HepG2 (cell line): ENCODE measurements around the gene STIP1. TPM values are rescaled to one million over a fixed set of nuclear protein-coding genes. Genes with fewer than 3 reads are reported as not detected.

Source experiments
- ATAC-seq: fragments of 200-7000 bp; cut with Tn5 transposase; 3 replicates; pipeline ENCODE4 v1.9.1; 2020; ENCODE audit warnings: mild to moderate bottlenecking, moderate library complexity
- BruUV-seq: library from RNA; stranded (reverse); fragments of 400-500 nt; replicated peaks from 2 replicates; lab custom pipeline; 2021; lab: Mats Ljungman, UMichigan
- CTCF ChIA-PET: fragments of 300-600 bp; formaldehyde crosslinking; extraction: SDS; loops from one replicate; lab custom pipeline; 2021; ENCODE audit warnings: low total read pairs, inconsistent platforms, low intra/inter-chr PET ratio; lab: Yijun Ruan, JAX
- POLR2A ChIA-PET: fragments of 350-600 bp; sonication (Branson Sonifier 250); formaldehyde crosslinking; loops from one replicate; lab custom pipeline; 2020; ENCODE audit warnings: antibody characterized with exemption, inconsistent platforms; lab: Yijun Ruan, JAX
- DNase-seq: peaks from one replicate; pipeline ENCODE4 v3.0.0-alpha.2; 2015; ENCODE audit warnings: low spot score
- FAIRE-seq: peaks from 3 replicates; lab custom pipeline; 2011; peaks lifted over from hg19 to GRCh38; lab: Jason Lieb, UNC
- H2AFZ ChIP-seq: one replicate; pipeline ENCODE4 v1.6.1; 2011; ENCODE audit warnings: low read length, inconsistent platforms
- H3K27ac ChIP-seq: fragments of 300-600 bp; 3 replicates; pipeline ENCODE4 v1.8.0; 2011; ENCODE audit warnings: mixed run types, mild to moderate bottlenecking, mixed read lengths, low read length, inconsistent platforms; ENCODE audit not compliant: insufficient read depth; ENCODE audit errors: extremely low read length
- H3K27me3 ChIP-seq, 2 experiments: fragments of 200-600 bp in 1 of 2; 2 replicates in 1 of 2; 3 replicates in 1 of 2; pipeline versions ENCODE4 v1.6.0 to v1.8.0; 2011; ENCODE audit warnings: low read length in 2 of 2, mild to moderate bottlenecking in 2 of 2, moderate library complexity in 2 of 2, inconsistent platforms in 1 of 2; ENCODE audit not compliant: insufficient read depth in 2 of 2, control insufficient read depth in 1 of 2
- H3K36me3 ChIP-seq, 2 experiments: fragments of 200-600 bp in 1 of 2; replicated peaks in 1 of 2; 2 replicates in 1 of 2; 3 replicates in 1 of 2; pipeline versions ENCODE4 v1.5.1 to v1.8.0; 2011; ENCODE audit warnings: low read length in 2 of 2, inconsistent platforms in 1 of 2; ENCODE audit not compliant: insufficient read depth in 2 of 2, control insufficient read depth in 1 of 2
- H3K4me1 ChIP-seq: 2 replicates; pipeline ENCODE4 v1.5.1; 2012; ENCODE audit warnings: low read length, inconsistent platforms; ENCODE audit not compliant: insufficient read depth
- H3K4me2 ChIP-seq: 2 replicates; pipeline ENCODE4 v1.6.0; 2011; ENCODE audit warnings: low read depth, low read length, inconsistent platforms
- H3K4me3 ChIP-seq, 3 experiments: fragments of 200-600 bp in 1 of 3; sonication (generic), shearing (Covaris generic) in 1 of 3; replicated peaks in 1 of 3; 2 replicates each; pipeline ENCODE4 v1.5.1; 2011 to 2016; ENCODE audit warnings: low read length in 3 of 3, inconsistent platforms in 2 of 3, low read depth in 2 of 3, mild to moderate bottlenecking in 2 of 3, control low read depth in 1 of 3, mixed read lengths in 1 of 3; ENCODE audit not compliant: insufficient read depth in 1 of 3
- H3K79me2 ChIP-seq: one replicate; pipeline ENCODE4 v1.6.1; 2011; ENCODE audit warnings: low read length, inconsistent platforms; ENCODE audit not compliant: insufficient read depth
- H3K9ac ChIP-seq: 2 replicates; pipeline ENCODE4 v1.6.0; 2011; ENCODE audit warnings: mild to moderate bottlenecking, low read depth, low read length, inconsistent platforms; ENCODE audit not compliant: insufficient read depth
- H3K9me3 ChIP-seq: 2 replicates; pipeline ENCODE4 v1.5.1; 2012; ENCODE audit warnings: mild to moderate bottlenecking, low read length
- H4K20me1 ChIP-seq: 2 replicates; pipeline ENCODE4 v1.6.0; 2011; ENCODE audit warnings: inconsistent platforms, mild to moderate bottlenecking, low read length, moderate library complexity; ENCODE audit not compliant: insufficient read depth
- ARID2 ChIP-seq: sonication (generic); formaldehyde crosslinking; IDR thresholded peaks from 2 replicates; pipeline ENCODE4 v1.8.1; 2022; ENCODE audit warnings: mild to moderate bottlenecking, missing genetic modification reagents, borderline replicate concordance
- BHLHE40 ChIP-seq: IDR thresholded peaks from 2 replicates; pipeline ENCODE4 v1.6.1; 2011; ENCODE audit warnings: low read length, improper control_type of control experiment
- CHD2 ChIP-seq: IDR thresholded peaks from 2 replicates; pipeline ENCODE4 v1.6.1; 2011; ENCODE audit warnings: low read depth, low read length, improper control_type of control experiment
- NFKBIZ ChIP-seq: IDR thresholded peaks from 2 replicates; pipeline ENCODE4 v1.6.1; 2018; ENCODE audit warnings: missing genetic modification reagents, missing compliant biosample characterization
- TBX2 ChIP-seq: sonication (generic); formaldehyde crosslinking; IDR thresholded peaks from 2 replicates; pipeline ENCODE4 v1.5.0; 2020; ENCODE audit warnings: missing genetic modification reagents, mild to moderate bottlenecking, borderline replicate concordance
- TEAD3 ChIP-seq: optimal IDR thresholded peaks from 2 replicates; pipeline ENCODE3; 2016; ENCODE audit warnings: borderline replicate concordance
- ZBTB38 ChIP-seq: sonication (generic); formaldehyde crosslinking; IDR thresholded peaks from 2 replicates; pipeline ENCODE4 v1.5.1; 2020; ENCODE audit warnings: mild to moderate bottlenecking, missing genetic modification reagents
- ZNF121 ChIP-seq: sonication (generic); formaldehyde crosslinking; IDR thresholded peaks from 2 replicates; pipeline ENCODE4 v1.5.0; 2020; ENCODE audit warnings: mild to moderate bottlenecking, missing genetic modification reagents
- ZNF354B ChIP-seq: sonication (generic); formaldehyde crosslinking; IDR thresholded peaks from 2 replicates; pipeline ENCODE4 v1.8.0; 2022; ENCODE audit warnings: mild to moderate bottlenecking, missing genetic modification reagents
- ZNF510 ChIP-seq: sonication (generic); formaldehyde crosslinking; IDR thresholded peaks from 2 replicates; pipeline ENCODE4 v1.4.0; 2020; ENCODE audit warnings: low read depth, mild to moderate bottlenecking, missing genetic modification reagents
- ZNF615 ChIP-seq: sonication (generic); formaldehyde crosslinking; IDR thresholded peaks from 2 replicates; pipeline ENCODE4 v1.5.0; 2020; ENCODE audit warnings: mild to moderate bottlenecking, missing genetic modification reagents, borderline replicate concordance
- ZNF644 ChIP-seq: IDR thresholded peaks from 2 replicates; pipeline ENCODE4 v1.6.1; 2016; ENCODE audit warnings: low read depth
- ZNF790 ChIP-seq: sonication (generic); formaldehyde crosslinking; IDR thresholded peaks from 2 replicates; pipeline ENCODE4 v1.8.0; 2022; ENCODE audit warnings: missing genetic modification reagents, mild to moderate bottlenecking, borderline replicate concordance
- ZNF878 ChIP-seq: sonication (generic); formaldehyde crosslinking; IDR thresholded peaks from 2 replicates; pipeline ENCODE4 v1.8.1; 2023; ENCODE audit warnings: mild to moderate bottlenecking, missing genetic modification reagents, moderate library complexity
- WGBS: methylation state at CpG from one replicate; pipeline ENCODE4 v1.1.6; 2017; ENCODE audit warnings: low lambda C conversion rate; 5-methylcytosine and 5-hydroxymethylcytosine counted together
- in situ Hi-C: cut with HindIII; loops from 2 replicates; pipeline ENCODE4 v1.10.0; 2017; ENCODE audit warnings: low pct_unique_long_range_greater_than_20kb; ENCODE audit not compliant: extremely low pct_ligation_motif_present
- intact Hi-C: fragments of 100-400 bp; cut with micrococcal nuclease; formaldehyde crosslinking; loops from one replicate; pipeline ENCODE4 v1.10.0; 2022; ENCODE audit not compliant: unreplicated experiment
- polyA plus RNA-seq, 8 experiments: library from polyadenylated mRNA; depleted of rRNA in 3 of 8; stranded (reverse) in 7 of 8; unstranded in 1 of 8; fragments of >200 nt; fragmentation: Illumina TruSeq in 4 of 8; extraction: Trizol in 4 of 8; gene quantifications; 2 replicates each; pipeline versions ENCODE4 v1.2.1 to v1.2.3, GENCODE V29; 2011 to 2016; ENCODE audit warnings: low read depth in 4 of 8, missing spikeins in 1 of 8, mixed read lengths in 1 of 8; ENCODE audit not compliant: insufficient read depth in 1 of 8
- total RNA-seq, 5 experiments: library from RNA; depleted of rRNA; stranded (reverse); fragments of >200 nt; fragmentation: Illumina TruSeq; extraction: Trizol; gene quantifications; 2 replicates each; pipeline ENCODE4 v1.2.3, GENCODE V29; 2016; ENCODE audit warnings: low read depth in 1 of 5
- TF ChIP-seq, protein P1 (sequence below): sonication (generic); formaldehyde crosslinking; IDR thresholded peaks from 2 replicates; pipeline ENCODE4 v1.4.0; 2020; ENCODE audit warnings: mild to moderate bottlenecking, missing genetic modification reagents

The STIP1 gene
- total and polyA plus RNA-seq, 2 of the 13 experiments (the other 11 are each of a cell fraction or from before 2014, with no cell fraction given), result 81.1 to 217 TPM

DNA sequence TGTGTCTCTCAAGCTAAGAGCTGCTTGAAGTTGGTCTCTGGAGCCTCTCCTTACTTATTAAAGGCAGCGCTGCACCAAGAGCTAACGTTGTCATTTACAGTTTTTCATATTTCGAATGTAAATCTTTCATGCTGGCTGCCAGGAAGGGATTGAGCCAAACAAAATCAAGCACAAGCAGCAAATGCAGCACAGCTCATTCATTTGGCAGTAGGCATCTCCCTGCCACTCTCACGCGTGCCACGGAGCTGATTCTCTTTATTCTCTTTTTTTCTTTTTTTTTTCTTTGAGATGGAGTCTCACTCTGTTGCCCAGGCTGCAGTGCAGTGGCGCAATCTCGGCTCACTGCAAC is 47.0 kb downstream of the STIP1 start:
- no peaks in the 10 kb centered on the region for H3K9me3 ChIP-seq
- POLR2A ChIA-PET, result interaction anchor here (0.5 to 1.8 kb wide), 3 partner anchors 8 to 210 kb away, joined by 3 to 6 read pairs (median 3); partner anchors contain the start of gene FKBP2
- no peaks in the 10 kb centered on the region for H3K36me3 ChIP-seq
- no TSS peak for BruUV-seq
- H4K20me1 ChIP-seq, result no peaks in the 10 kb centered on the region
- H2AFZ ChIP-seq, result no peak overlapping the region
- H3K4me1 ChIP-seq, result peaks cover 68% of the 10 kb centered on the region
- H3K27me3 ChIP-seq, result no peaks in the 10 kb centered on the region
- peak overlapping the region; percentile 70; the same call in 1 of the 2 replicates for H3K4me2 ChIP-seq
- FAIRE-seq (no peak), DNase-seq (no peak), ATAC-seq (no peak)
- intact Hi-C loops (no loop called here), in situ Hi-C loops (no loop called here)
- CTCF ChIA-PET, result no interaction called here
- H3K9ac ChIP-seq, result 0 out of 2 replicates have a peak overlapping the region, but pooled peaks have one; percentile 3
- H3K4me3 ChIP-seq, result peak overlapping the region in 1 of 3 experiments; percentile 50; a peak in 1 of 6 replicates
- no peak for TF ChIP-seq TBX2
- TF ChIP-seq NFKBIZ, result no peak
- TF ChIP-seq ZNF354B, result no peak
- TF ChIP-seq ZNF790, result no peak
- no peak for TF ChIP-seq ZNF644 (CRISPR knock-in tag)
- no peak for TF ChIP-seq TEAD3 (CRISPR knock-in tag)
- TF ChIP-seq CHD2, result no peak
- TF ChIP-seq ZNF121 (CRISPR knock-in tag), result no peak
- TF ChIP-seq ZNF615 (CRISPR knock-in tag), result no peak
- TF ChIP-seq, protein P1, sequence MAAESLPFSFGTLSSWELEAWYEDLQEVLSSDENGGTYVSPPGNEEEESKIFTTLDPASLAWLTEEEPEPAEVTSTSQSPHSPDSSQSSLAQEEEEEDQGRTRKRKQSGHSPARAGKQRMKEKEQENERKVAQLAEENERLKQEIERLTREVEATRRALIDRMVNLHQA (CRISPR knock-in tag), result no peak
- TF ChIP-seq ARID2, result no peak
- TF ChIP-seq ZBTB38, result no peak
- no peak for TF ChIP-seq BHLHE40
- TF ChIP-seq ZNF878, result no peak
- no peak for TF ChIP-seq ZNF510 (CRISPR knock-in tag)
- H3K27ac ChIP-seq, result no peak overlapping the region
- peaks cover 3% of the 10 kb centered on the region for H3K79me2 ChIP-seq
- WGBS, result 96% methylated on average over 8 of the region's 8 CpGs
